Endodermal cell (in vitro differentiated cells): ENCODE measurements around the gene IGSF21. TPM values are rescaled to one million over a fixed set of nuclear protein-coding genes. Genes with fewer than 3 reads are reported as not detected.

Source experiments
- DNase-seq: peaks from one replicate; pipeline ENCODE4 v3.0.0-alpha.2; 2017
- H3K27ac ChIP-seq: 2 replicates; pipeline ENCODE4 v1.5.1; 2013; ENCODE audit warnings: mild to moderate bottlenecking, low read depth, low read length, moderate library complexity
- H3K27me3 ChIP-seq: 2 replicates; pipeline ENCODE4 v1.6.1; 2013; ENCODE audit warnings: mild to moderate bottlenecking, low read length, moderate library complexity; ENCODE audit not compliant: insufficient read depth, control insufficient read depth, poor library complexity, severe bottlenecking
- H3K36me3 ChIP-seq: 2 replicates; pipeline ENCODE4 v1.7.0; 2013; ENCODE audit warnings: mild to moderate bottlenecking, low read length, moderate library complexity; ENCODE audit not compliant: control insufficient read depth, insufficient read depth
- H3K4me1 ChIP-seq: one replicate; pipeline ENCODE4 v1.7.0; 2013; ENCODE audit warnings: low read length; ENCODE audit not compliant: control insufficient read depth, insufficient read depth
- H3K4me3 ChIP-seq: 2 replicates; pipeline ENCODE4 v1.5.1; 2013; ENCODE audit warnings: mild to moderate bottlenecking, low read length, moderate library complexity
- H3K9ac ChIP-seq: 2 replicates; pipeline ENCODE4 v1.6.1; 2013; ENCODE audit warnings: mild to moderate bottlenecking, low read length, moderate library complexity; ENCODE audit not compliant: poor library complexity, severe bottlenecking; ENCODE audit errors: extremely low read depth
- H3K9me3 ChIP-seq: 2 replicates; pipeline ENCODE4 v1.6.1; 2013; ENCODE audit warnings: mild to moderate bottlenecking, low read length, moderate library complexity; ENCODE audit not compliant: control insufficient read depth
- H3K27ac Mint-ChIP-seq: 2 replicates; pipeline ENCODE4 v1.8.0; 2020; ENCODE audit warnings: mixed read lengths
- H3K27me3 Mint-ChIP-seq: 2 replicates; pipeline ENCODE4 v1.8.0; 2021; ENCODE audit warnings: mild to moderate bottlenecking, mixed read lengths; ENCODE audit not compliant: insufficient read depth
- H3K36me3 Mint-ChIP-seq: 2 replicates; pipeline ENCODE4 v1.8.0; 2020; ENCODE audit warnings: low read depth, mixed read lengths
- H3K4me1 Mint-ChIP-seq: 2 replicates; pipeline ENCODE4 v1.8.0; 2020; ENCODE audit warnings: mixed read lengths
- H3K4me3 Mint-ChIP-seq: 2 replicates; pipeline ENCODE4 v1.8.0; 2020; ENCODE audit warnings: mild to moderate bottlenecking, moderate library complexity, mixed read lengths
- H3K9me3 Mint-ChIP-seq: 2 replicates; pipeline ENCODE4 v1.8.0; 2020; ENCODE audit warnings: mild to moderate bottlenecking, mixed read lengths
- WGBS, 2 experiments: methylation state at CpG; one replicate each; pipeline versions ENCODE4 v1.1.5 to v1.1.7; 2013; ENCODE audit warnings: missing lambda C conversion rate in 2 of 2, mixed read lengths in 1 of 2; ENCODE audit not compliant: insufficient coverage in 1 of 2, insufficient read length in 1 of 2; 5-methylcytosine and 5-hydroxymethylcytosine counted together
- total RNA-seq, 2 donors: library from RNA; stranded (reverse); fragmentation: NEBNext Ultra II Directional in 1 of 2; extraction: Animal tissue kit (Norgen Biotek cat#: 25700) in 1 of 2; gene quantifications; 2 replicates in 1 of 2; 3 replicates in 1 of 2; pipeline ENCODE4 v1.2.1, GENCODE V29; 2021
- TF ChIP-seq, protein P1 (sequence below): fragments of 200-600 bp; sonication (generic); conservative IDR thresholded peaks from 2 replicates; pipeline ENCODE4 v1.5.0; 2021; ENCODE audit warnings: antibody characterized with exemption, mild to moderate bottlenecking

Gene IGSF21
- total RNA-seq, 2 donors from 2014 or later, result 1.3 to 1.7 TPM

GRCh38 chr1:18144062-18144461 lies 36.5 kb downstream of the IGSF21 start:
- WGBS, 2 experiments, result 86 to 88% methylated on average over 3 to 6 of the region's 6 CpGs
- no peak overlapping the region for H3K27ac Mint-ChIP-seq
- no peaks in the 10 kb centered on the region for H3K36me3 ChIP-seq
- H3K9ac ChIP-seq, result no peak overlapping the region
- H3K27me3 ChIP-seq, result peaks cover 21% of the 10 kb centered on the region
- H3K27ac ChIP-seq, result no peak overlapping the region
- H3K4me3 Mint-ChIP-seq, result no peak overlapping the region
- peaks cover 5% of the 10 kb centered on the region for H3K4me1 Mint-ChIP-seq
- no peak for DNase-seq
- no peaks in the 10 kb centered on the region for H3K36me3 Mint-ChIP-seq
- no peaks in the 10 kb centered on the region for H3K9me3 ChIP-seq
- no peak overlapping the region for H3K4me3 ChIP-seq
- H3K27me3 Mint-ChIP-seq, result peaks cover 43% of the 10 kb centered on the region
- no peaks in the 10 kb centered on the region for H3K9me3 Mint-ChIP-seq
- no peaks in the 10 kb centered on the region for H3K4me1 ChIP-seq
- TF ChIP-seq, protein P1, sequence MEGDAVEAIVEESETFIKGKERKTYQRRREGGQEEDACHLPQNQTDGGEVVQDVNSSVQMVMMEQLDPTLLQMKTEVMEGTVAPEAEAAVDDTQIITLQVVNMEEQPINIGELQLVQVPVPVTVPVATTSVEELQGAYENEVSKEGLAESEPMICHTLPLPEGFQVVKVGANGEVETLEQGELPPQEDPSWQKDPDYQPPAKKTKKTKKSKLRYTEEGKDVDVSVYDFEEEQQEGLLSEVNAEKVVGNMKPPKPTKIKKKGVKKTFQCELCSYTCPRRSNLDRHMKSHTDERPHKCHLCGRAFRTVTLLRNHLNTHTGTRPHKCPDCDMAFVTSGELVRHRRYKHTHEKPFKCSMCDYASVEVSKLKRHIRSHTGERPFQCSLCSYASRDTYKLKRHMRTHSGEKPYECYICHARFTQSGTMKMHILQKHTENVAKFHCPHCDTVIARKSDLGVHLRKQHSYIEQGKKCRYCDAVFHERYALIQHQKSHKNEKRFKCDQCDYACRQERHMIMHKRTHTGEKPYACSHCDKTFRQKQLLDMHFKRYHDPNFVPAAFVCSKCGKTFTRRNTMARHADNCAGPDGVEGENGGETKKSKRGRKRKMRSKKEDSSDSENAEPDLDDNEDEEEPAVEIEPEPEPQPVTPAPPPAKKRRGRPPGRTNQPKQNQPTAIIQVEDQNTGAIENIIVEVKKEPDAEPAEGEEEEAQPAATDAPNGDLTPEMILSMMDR, result no peak

- no peak overlapping the region for H3K27ac ChIP-seq
- Mint-ChIP-seq H3K36me3 (no peaks in the 10 kb centered on the region), H3K9me3 (no peaks in the 10 kb centered on the region), H3K4me1 (peaks cover 10% of the 10 kb centered on the region), H3K27me3 (peaks cover 40% of the 10 kb centered on the region), H3K27ac (no peak overlapping the region), H3K4me3 (no peak overlapping the region)
- TF ChIP-seq, protein P1, result no peak
- no peaks in the 10 kb centered on the region for H3K9me3 ChIP-seq
- WGBS, 2 experiments, result 78 to 84% methylated on average over 4 to 13 of the region's 13 CpGs
- no peak overlapping the region for H3K9ac ChIP-seq
- peaks cover 11% of the 10 kb centered on the region for H3K27me3 ChIP-seq
- no peak for DNase-seq
- H3K4me1 ChIP-seq, result no peaks in the 10 kb centered on the region
- H3K36me3 ChIP-seq, result no peaks in the 10 kb centered on the region
- H3K4me3 ChIP-seq, result no peak overlapping the region
Measured at GRCh38 chr1:18144916-18145647, 37.5 kb downstream of the IGSF21 start.

DNA sequence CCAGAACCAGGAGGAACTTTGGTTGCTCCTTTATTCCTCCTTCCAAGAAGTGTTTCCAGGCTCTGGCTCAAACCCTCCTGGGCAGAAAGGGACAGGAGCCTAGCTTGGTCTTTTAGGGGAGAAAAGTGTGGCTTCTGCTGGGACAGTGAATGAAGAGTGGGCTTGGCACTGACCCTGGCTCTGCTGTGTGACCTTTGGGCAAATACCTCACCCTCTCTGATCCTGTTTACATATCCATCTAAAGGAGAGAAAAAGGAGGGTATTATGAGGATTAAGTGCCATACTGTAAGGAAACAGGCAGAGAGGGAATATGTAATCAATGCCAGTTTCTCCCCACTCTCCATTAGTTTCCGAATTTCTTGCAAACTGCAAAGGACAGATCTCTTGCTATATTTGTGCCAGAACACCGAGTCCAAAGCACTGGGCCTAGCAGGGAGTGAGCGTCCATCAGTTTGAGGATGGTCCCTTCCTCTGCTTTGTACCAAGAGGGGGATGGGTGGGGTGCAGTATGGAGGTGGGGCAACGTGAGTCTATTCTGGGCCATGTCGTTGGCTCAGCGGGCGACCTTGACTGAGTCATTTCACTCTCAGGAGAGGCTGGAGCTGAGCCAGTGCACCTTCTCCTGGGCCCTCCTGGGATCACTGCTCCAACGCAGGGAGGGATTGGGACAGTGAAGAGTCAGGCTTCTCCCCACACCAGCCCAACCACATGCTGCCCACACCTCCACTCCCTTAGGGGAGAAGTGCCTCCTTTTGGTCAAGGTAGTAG lies 38.4 kb downstream of the IGSF21 start:
- H3K36me3 Mint-ChIP-seq, result no peaks in the 10 kb centered on the region
- no peak overlapping the region for H3K4me3 ChIP-seq

More for the DNA sequence above, 38.4 kb downstream of the IGSF21 start:
- no peak overlapping the region for H3K9ac ChIP-seq
- H3K36me3 ChIP-seq, result no peaks in the 10 kb centered on the region
- Mint-ChIP-seq H3K27ac (no peak overlapping the region), H3K4me3 (no peak overlapping the region), H3K27me3 (peaks cover 30% of the 10 kb centered on the region), H3K9me3 (no peaks in the 10 kb centered on the region), H3K4me1 (peaks cover 10% of the 10 kb centered on the region)
- DNase-seq, result no peak
- H3K9me3 ChIP-seq, result no peaks in the 10 kb centered on the region
- peaks cover 1% of the 10 kb centered on the region for H3K27me3 ChIP-seq
- H3K27ac ChIP-seq, result no peak overlapping the region
- TF ChIP-seq, protein P1, result no peak
- H3K4me1 ChIP-seq, result no peaks in the 10 kb centered on the region
- 80 to 88% methylated on average over 2 to 8 of the region's 8 CpGs for WGBS, 2 experiments
